NCI-H510A (cell line): ENCODE data around the gene TIMM23.
"Not testable (repeated sequence)": the region's sequence is repeated elsewhere in the genome, so short reads cannot be mapped to it uniquely, and the experiment has no call there.

Source experiments
- DNase-seq: peaks from one replicate; lab custom pipeline; 2025; lab: John Stamatoyannopoulos, UW

TIMM23 gene

DNA sequence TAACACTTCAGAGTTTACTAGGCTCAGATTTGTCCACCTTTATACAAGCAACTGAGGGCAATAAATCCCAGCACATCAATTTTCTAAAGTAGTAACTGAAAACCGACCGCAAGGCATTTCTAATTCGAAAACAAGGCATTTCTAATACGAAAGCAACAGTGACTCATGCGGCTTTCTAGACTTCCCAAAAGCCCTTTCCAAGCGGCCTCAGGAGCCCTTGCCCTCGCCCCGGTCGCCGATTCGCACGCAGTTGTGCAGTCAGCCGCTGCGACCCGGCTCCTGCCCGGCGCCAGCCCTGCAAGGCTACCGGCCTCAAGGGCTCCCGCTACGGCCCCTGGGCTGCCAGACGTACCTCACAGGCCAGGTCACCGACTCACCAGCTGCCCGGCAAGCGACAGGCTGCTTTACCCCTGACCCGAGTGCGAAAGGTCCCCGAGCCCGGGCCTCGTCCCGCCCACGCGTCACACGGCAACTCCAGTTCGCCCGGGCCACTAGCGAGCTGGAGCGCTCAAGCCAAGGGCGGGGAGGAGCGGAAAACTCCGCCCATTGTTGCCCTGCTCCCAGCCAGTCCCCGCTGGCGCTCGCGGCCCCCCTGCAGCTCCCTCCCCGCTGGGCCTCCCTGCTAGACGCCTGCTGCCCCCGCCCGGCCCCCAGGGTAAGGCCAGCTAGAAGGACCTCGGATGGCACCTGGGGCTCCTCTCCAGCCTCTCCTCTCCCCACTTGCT, 50.9 kb downstream of the TIMM23 start:
- DNase-seq: peak; percentile 81

GRCh38 chr10:46024948-46025347, 52.7 kb downstream of the TIMM23 start:
- no peak for DNase-seq

- no peak for DNase-seq
Observed at GRCh38 chr10:46025406-46025805, 53.1 kb downstream of the TIMM23 start.

DNA sequence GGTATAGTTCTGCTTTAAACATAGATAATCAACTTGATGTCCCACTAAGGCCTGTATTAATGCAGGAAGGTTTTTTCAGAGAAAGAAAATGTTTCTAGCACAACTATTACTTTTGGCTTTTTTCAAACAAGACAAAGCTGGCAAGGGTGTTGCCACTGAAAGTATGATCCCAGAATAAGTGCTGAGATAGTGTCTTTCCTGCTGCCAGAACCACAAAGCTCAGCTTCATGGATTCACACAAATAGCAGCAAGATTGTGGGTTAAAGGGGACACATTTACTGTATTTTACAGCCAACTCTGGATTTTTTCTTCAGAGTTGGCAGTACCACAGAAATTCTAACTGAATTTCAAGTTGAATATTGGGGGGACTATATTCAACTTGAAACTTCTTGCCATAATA, 53.8 kb downstream of the TIMM23 start:
- no peak for DNase-seq

DNA sequence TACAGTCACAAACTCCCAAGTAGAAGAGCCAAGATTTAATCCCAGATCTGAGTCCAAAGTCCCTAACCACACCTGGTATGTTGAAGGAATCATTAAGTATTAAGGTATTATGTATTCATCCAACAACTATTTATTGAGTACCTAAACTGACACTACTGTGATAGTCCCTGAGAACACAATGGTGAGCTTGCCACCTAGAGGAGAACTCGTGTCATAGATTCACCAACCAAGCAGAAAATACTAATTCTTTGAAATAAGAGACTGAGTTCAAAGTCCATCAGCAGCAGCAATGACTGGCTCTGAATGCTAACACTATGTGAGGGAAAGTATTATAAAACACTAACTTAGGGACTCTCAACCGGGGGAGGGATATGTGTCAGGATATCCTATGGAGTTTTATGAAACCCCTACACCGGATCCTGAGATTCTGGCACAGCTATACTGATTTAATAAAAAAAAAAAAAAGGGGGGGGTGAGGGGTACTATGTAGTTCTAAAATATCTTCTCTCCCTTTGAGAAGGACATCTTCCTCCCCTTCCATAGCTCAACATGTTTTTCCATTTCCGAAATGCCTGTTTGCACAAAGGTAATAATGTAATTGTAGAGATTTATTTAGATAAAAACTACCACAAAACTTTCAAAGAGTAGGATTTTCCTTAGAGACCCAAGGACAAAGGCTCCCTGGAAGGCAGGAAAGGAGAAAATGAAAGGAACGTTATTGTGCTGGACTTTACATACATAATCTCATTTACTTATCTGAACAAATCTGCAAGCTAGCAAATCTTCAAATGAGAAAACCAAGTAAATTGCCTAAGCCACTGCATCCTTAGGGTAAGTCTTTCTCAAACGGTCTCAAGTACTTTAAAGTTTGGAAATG, 56.5 kb downstream of the TIMM23 start:
- DNase-seq: peak; percentile 11

DNA sequence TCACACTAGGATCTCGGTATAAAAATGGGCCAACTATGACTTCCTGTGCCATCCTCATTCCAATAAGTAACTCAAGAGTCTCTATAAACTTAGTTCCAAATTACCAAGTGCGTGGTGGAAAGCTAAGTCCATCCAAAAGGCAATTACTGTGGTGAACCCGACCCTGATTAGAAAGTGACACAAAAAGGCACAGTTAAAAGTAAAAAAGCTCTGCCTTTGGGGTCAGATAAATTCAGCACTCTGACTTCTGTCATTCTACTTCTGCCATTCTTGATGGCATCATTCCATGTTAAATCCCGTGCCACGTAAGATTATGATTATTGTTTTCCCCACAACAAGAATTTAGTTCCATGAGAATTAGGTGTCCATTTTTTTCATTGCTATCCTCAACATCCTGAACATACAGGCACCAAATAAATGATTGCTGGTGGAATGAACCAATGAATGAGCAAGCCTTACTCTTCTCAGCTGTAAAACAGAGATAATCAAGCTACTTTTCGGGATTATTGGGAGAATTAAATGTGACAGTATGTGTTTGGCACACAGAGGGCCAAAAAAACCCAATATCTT, 57.3 kb downstream of the TIMM23 start:
- no peak for DNase-seq

DNA sequence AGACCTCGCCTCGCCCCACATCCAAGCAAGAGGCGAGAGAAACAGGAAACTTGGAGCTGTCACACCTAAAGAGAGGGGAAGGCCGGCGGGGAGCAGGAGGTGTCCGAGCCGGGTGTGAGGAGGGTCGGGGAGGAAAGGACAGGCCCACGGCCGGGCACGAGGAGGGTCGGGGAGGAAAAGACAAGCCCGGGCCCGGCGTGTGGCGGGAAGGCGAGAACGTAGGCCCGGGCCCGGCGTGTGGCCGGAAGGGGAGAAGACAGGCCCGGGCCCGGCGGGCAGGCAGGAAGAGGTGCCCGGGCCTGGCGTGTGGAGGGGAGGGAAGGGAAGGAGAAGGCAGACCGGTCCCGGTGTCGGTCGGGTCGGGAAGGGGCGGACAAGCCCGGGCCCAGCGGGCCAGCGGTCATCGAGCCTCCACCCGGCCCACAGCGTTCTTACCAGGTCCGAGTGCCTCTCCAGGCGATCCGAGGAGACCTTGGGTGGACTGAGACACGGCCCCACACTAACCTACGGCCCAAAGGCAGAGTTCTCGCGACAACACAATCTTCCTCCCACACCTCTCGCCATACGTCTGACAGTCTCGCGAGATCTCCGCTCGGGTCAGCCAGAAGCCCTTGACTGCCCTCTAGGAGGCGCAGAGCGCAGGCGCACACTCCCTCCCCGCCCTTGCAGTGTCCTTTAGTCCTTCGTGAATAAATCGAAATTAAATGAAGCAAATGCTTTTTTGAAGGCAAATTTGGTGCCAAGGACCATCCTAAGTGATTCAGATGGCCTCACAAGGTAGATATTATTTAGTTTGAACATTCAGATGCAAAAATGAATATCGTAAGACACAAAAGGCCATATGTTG, 58.0 kb downstream of the TIMM23 start, which contains the start of gene NCOA4:
Gene NCOA4 (minus strand): TSS at position 533 of the 847 bp plus-strand sequence. CDS start 13,943 bp downstream, outside the sequence.
- DNase-seq: peak; percentile 85

DNA sequence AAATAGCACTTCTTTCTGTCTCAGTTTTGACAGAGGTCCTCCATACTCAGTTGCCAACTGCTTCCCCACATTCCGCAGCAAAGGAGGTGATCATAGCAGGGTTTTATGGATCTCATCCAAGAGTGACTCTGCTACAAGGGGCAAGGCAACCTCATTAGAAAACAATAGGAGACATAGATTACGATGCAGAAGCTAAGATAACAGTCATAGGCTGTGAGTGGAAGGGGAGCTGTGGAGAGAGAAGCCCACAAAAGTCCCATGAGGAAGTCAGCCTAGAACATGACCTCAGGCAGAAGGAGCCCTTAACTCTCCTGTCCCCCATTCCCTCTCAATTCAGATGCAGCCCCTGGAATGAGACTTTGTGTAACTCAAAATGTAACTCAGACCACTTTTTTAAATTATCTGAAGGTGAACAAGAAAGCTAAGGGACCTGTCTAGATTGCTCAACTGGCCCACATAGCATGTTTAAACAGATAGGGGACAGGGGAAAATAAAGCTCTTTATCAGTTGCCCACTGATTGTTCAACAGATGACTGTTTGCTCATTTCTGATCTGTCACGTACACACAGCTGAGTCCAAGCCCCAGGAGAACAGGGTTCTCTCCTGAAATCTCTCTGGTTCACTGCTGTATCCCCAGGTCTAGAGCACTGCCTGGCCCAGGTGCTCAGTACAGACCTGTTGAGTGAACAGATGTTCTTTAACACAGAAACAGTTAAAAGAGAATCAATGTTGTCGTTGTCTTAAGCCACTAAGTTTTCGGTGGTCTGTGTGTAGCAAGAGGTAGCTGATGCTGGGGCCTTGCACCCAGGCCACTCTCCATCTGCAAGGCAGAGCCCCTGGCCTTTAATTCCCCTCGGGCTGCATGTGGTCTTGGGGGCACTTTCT, 59.6 kb downstream of the TIMM23 start:
- no peak for DNase-seq

- DNase-seq: no peak
Observed at GRCh38 chr10:46033602-46034011, 61.3 kb downstream of the TIMM23 start.

DNA sequence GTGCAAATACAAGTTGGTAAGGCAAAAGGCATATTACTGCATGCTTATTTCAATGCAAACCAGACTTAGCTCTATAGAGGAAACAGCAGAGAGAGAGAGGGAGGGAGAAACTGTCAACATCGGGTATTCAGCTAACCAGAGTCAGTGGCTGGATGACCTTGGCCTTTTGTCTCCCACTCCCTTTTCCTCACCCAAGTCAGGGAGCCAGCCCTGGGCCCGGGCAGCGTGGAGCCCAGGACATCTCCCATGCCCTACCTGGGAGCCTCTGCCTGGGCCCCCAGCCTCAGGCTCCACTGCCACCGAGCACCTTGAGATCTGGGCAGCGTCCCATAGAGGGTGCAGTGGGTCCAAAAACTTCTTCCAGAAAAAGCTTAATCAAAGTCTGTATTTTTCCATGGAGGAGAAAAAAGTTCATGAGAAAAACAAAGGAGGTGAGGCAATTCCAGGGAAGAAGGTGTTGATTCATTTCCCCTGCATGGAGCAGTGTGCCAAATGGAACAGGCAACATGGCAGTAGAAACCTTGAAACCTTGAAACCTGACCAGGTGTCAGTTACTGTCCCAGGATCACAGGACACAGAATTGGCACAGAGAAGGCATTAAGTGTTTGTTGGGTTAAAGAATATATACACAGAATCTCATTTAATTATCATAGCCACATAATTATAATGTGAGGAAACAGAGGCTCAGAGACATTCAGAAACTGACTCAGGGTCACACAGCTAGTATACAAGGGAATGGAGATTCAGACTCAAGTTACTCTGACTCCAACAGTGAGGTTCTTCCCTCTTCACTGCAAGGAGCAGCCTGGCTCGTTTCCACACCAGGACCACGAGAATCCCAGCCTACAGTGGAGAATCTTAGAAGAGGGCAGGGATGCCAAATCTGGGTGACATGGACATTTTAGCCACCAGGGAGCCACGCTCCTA, 63.9 kb downstream of the TIMM23 start:
- DNase-seq: no peak

- no peak for DNase-seq
Observed at GRCh38 chr10:46037107-46037825, 65.0 kb downstream of the TIMM23 start.

DNA sequence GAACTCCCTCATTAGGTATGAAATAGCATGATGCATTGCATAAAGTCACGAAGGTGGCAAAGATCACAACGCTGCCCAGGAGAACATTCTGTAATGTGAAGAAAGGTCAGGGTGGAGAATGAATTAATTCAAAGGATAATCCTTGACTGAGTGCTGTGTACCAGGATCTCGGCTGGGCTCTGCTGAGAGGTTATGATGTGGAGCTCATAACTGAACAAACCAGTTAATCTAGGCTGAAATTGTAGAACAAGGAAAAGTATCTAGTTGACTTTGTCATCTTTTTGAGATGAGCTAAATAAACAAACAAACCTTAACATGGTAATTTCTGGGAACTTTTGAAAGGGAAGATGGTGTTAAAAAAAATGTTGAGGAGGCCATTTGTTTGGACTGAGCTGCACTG, 67.7 kb downstream of the TIMM23 start:
- no peak for DNase-seq

DNA sequence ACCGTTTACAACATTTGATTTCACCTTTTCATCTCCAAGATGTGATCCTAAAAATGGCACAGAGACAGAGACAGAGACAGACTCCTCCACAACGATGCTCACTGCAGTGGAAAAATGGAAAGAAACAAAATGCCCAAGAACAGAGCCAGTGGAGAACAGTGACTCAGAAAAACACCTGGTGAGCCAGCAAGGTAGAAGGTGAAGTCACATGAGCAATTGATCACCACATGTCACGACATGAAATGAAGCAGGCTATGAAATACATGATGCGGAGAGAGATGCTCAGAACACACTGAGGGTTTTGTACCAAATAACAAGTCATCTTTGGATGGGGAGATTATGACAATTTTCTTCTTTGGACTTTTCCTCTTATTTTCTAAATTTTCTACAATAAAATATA, 70.2 kb downstream of the TIMM23 start:
- no peak for DNase-seq

DNA sequence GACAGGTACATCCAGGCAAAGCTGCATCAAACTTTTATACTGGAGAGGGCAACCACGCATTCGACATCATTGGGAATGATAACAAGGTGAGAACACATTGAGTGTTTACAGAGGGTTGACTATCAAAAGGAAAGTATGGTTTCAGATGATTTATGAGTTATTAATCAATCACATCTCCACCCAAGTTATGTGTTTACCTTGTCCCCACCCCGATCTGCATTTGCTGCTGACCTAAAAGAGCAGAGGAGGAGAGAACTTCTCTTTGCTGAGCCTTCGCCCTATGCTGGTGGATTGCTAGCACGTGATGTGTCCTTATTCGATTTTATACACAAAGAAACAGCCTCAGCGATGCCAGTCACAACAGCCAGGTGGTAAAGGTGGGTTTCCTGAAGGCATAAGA, 74.0 kb downstream of the TIMM23 start, which contains the start of gene MSMB:
Gene MSMB (minus strand): TSS at position 9 of the 400 bp plus-strand sequence. CDS start 32 bp downstream, outside the sequence.
- no peak for DNase-seq

GRCh38 chr10:46048152-46048551, 75.9 kb downstream of the TIMM23 start:
- peak; percentile 55 for DNase-seq

GRCh38 chr10:46049497-46049831, 77.2 kb downstream of the TIMM23 start:
- not testable (repeated sequence) for DNase-seq

- no peak for DNase-seq
Observed at GRCh38 chr10:46050941-46051623, 78.8 kb downstream of the TIMM23 start.

GRCh38 chr10:46052057-46052790, 79.9 kb downstream of the TIMM23 start:
- DNase-seq: no peak
